Tibial artery (tissue), 4 donors: ENCODE data around the gene ECI1.
"Not testable (repeated sequence)": the region's sequence is repeated elsewhere in the genome, so short reads cannot be mapped to it uniquely, and the experiment has no call there.

Source experiments
- DNase-seq, 2 donors: peaks; one replicate each; pipeline ENCODE4 v3.0.0-alpha.2; 2019
- H3K27ac ChIP-seq, 2 donors: fragments of 200-600 bp; sonication (generic) in 1 of 2; 1 replicate in 1 of 2; 2 replicates in 1 of 2; pipeline ENCODE4 v1.5.1; 2018 to 2019; ENCODE audit warnings: mild to moderate bottlenecking in 1 of 2
- H3K27me3 ChIP-seq, 2 donors: fragments of 200-600 bp; sonication (generic) in 1 of 2; one replicate each; pipeline versions ENCODE4 v1.5.1 to v1.6.0; 2016 to 2019
- H3K36me3 ChIP-seq, 3 donors: fragments of 200-600 bp; sonication (generic) in 2 of 3; one replicate each; pipeline ENCODE4 v1.5.1; 2016 to 2019; ENCODE audit warnings: mild to moderate bottlenecking in 2 of 3
- H3K4me1 ChIP-seq, 4 donors: fragments of 200-600 bp; sonication (generic) in 2 of 4; 1 replicate in 3 of 4; 2 replicates in 1 of 4; pipeline ENCODE4 v1.5.1; 2016 to 2019
- H3K4me3 ChIP-seq, 2 donors: fragments of 200-600 bp; sonication (generic) in 1 of 2; 1 replicate in 1 of 2; 2 replicates in 1 of 2; pipeline ENCODE4 v1.5.1; 2018 to 2019; ENCODE audit warnings: mild to moderate bottlenecking in 2 of 2
- H3K9me3 ChIP-seq, 3 donors: fragments of 200-600 bp; sonication (generic) in 1 of 3; one replicate each; pipeline ENCODE4 v1.5.1; 2016 to 2019
- intact Hi-C: fragments of 100-400 bp; cut with DNase I; formaldehyde crosslinking; loops from one replicate; pipeline ENCODE4 v1.15.0; 2023; ENCODE audit warnings: low total_unique reads
- TF ChIP-seq, protein P1 (sequence below), 2 experiments: fragments of 200-600 bp in 1 of 2; fragments of 450-650 bp in 1 of 2; IDR thresholded peaks; one replicate each; pipeline ENCODE4 v1.5.1; 2017 to 2019; ENCODE audit warnings: antibody characterized with exemption in 2 of 2, mild to moderate bottlenecking in 1 of 2, moderate library complexity in 1 of 2

ECI1 gene

DNA sequence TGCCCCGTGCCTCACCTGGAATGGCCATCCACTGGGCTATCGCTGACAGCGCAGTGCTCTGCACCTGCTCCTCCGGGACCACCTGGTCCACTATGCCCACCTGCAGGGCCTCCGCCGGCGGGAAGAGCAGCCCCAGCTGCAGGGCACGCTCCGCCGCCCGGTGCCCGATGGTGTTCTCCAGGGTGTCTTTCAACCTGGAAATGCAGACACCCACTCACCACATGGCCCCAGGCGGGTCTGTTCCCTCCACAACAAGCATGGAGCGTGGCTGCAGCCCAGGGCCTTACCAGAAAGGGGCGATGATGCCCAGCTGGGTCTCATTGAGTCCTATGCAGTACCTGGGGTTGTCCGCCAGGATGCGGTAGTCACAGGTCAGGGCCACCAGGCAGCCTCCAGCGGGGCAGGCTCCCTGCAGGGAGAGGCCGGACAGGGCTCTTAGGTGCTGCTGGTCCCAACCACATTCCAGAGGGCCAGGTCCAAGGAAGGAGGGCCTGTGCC is 8.3 kb downstream of the ECI1 start:
- intact Hi-C loops = no loop called here
- Histone ChIP-seq H3K27ac (no peak overlapping the region), H3K9me3 (no peaks in the 10 kb centered on the region), H3K4me1 (no peaks in the 10 kb centered on the region), H3K4me3 (no peak overlapping the region), H3K36me3 (peaks cover 43 to 78% (median 45%) of the 10 kb centered on the region in 3 donors), H3K27me3 (peaks cover 0 to 1% of the 10 kb centered on the region in 2 donors)
- DNase-seq = no peak
- TF ChIP-seq, protein P1, sequence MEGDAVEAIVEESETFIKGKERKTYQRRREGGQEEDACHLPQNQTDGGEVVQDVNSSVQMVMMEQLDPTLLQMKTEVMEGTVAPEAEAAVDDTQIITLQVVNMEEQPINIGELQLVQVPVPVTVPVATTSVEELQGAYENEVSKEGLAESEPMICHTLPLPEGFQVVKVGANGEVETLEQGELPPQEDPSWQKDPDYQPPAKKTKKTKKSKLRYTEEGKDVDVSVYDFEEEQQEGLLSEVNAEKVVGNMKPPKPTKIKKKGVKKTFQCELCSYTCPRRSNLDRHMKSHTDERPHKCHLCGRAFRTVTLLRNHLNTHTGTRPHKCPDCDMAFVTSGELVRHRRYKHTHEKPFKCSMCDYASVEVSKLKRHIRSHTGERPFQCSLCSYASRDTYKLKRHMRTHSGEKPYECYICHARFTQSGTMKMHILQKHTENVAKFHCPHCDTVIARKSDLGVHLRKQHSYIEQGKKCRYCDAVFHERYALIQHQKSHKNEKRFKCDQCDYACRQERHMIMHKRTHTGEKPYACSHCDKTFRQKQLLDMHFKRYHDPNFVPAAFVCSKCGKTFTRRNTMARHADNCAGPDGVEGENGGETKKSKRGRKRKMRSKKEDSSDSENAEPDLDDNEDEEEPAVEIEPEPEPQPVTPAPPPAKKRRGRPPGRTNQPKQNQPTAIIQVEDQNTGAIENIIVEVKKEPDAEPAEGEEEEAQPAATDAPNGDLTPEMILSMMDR (IDR thresholded peaks at IDR 0.05) = no peak

DNA sequence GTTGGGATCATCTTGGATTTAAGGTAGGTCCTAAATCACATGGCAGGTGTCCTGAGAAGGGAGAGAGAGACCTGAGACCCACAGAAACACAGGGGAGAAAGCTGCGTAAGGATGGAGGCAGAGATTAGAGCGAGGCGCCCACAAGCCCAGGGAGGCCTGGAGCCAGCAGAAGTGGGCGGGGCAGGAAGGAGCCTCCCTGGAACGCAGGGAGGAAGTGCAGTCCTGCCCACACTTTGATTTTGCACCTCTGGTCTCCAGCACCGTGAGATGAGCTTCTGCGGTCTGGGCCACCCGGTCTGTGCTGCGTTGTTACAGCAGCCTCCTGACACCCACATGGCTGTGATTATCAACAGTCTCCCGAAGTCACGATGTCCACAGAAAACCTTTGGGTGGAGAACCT is 8.8 kb downstream of the ECI1 start:
- no peaks in the 10 kb centered on the region for H3K9me3 ChIP-seq
- peaks cover 43 to 78% (median 45%) of the 10 kb centered on the region in 3 donors for H3K36me3 ChIP-seq
- H3K27me3 ChIP-seq = peaks cover 0 to 6% of the 10 kb centered on the region in 2 donors
- peaks cover 0 to 5% (median 2%) of the 10 kb centered on the region in 4 donors for H3K4me1 ChIP-seq
- intact Hi-C loops = no loop called here
- no peak overlapping the region for H3K27ac ChIP-seq
- TF ChIP-seq, protein P1 (IDR thresholded peaks at IDR 0.05) = no peak
- H3K4me3 ChIP-seq = no peak overlapping the region
- DNase-seq = no peak

DNA sequence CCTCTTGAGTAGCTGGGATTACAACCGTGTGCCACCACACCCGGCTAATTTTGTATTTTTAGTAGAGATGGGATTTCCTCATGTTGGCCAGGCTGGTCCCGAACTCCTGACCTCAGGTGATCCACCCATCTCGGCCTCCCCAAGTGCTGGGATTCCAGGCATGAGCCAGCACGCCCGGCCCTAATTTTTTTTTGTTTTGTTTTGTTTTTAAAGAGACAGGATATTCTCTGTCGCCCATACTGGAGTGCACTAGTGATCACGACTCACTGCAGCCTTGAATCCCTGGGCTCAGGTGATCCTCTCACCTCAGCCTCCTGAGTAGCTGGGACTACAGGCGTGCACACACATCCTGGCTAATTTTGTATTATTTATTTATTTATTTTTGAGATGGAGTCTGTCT is 11.1 kb downstream of the ECI1 start:
- intact Hi-C loops, H3K9me3 ChIP-seq, DNase-seq, H3K27ac ChIP-seq, H3K4me3 ChIP-seq: not testable (repeated sequence)
- H3K27me3 ChIP-seq = peaks cover 0 to 19% of the 10 kb centered on the region in 2 donors
- peaks cover 28 to 69% (median 35%) of the 10 kb centered on the region in 3 donors for H3K36me3 ChIP-seq
- H3K4me1 ChIP-seq = peaks cover 7 to 21% (median 21%) of the 10 kb centered on the region in 4 donors

DNA sequence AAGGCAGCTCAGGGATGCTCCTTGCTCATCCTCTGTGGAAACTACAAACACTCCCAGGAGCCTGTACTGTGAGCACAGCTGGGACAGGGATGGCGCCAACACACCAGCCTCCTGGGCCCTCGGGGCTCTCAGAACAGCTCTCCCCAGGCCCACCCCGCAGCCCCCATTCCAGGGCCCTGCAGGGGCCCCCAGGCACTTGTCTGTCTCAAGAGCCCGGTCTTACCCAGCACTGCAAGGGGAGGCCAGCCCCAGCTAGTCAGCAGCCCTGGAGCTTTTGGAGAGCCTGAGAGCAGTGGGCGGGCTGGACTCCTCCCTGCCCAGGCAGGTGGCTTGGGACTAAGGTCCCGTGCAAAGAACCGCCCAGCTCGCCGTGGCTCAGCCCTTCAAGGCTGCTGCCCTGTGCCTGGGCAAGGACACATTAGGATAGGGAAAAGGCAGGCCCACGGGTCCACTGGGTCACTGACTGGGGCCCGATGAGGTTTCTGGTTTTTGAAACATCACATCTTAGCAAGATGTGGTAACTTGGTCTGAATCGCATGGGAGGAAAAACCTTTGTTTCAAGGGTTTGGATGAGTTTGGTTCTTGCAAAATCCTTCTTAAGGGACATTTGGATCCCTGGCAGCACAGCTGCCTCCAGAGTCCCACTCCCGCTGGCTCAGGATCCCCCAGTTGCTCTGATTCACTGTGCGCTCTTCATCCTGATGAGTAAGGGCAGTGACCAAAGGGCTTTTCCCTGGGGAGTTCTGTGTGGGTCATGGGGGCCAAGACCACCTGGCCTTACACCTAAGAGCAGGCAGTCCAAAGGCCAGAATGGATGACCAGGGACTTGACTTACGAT is 12.3 kb downstream of the ECI1 start:
- Histone ChIP-seq H3K27ac (no peak overlapping the region), H3K4me3 (no peak overlapping the region), H3K27me3 (peaks cover 0 to 19% of the 10 kb centered on the region in 2 donors), H3K4me1 (peaks cover 7 to 21% (median 21%) of the 10 kb centered on the region in 4 donors), H3K36me3 (peaks cover 28 to 69% (median 35%) of the 10 kb centered on the region in 3 donors), H3K9me3 (no peaks in the 10 kb centered on the region)
- no peak for DNase-seq
- intact Hi-C loops = no loop called here
- TF ChIP-seq, protein P1 (IDR thresholded peaks at IDR 0.05) = no peak

DNA sequence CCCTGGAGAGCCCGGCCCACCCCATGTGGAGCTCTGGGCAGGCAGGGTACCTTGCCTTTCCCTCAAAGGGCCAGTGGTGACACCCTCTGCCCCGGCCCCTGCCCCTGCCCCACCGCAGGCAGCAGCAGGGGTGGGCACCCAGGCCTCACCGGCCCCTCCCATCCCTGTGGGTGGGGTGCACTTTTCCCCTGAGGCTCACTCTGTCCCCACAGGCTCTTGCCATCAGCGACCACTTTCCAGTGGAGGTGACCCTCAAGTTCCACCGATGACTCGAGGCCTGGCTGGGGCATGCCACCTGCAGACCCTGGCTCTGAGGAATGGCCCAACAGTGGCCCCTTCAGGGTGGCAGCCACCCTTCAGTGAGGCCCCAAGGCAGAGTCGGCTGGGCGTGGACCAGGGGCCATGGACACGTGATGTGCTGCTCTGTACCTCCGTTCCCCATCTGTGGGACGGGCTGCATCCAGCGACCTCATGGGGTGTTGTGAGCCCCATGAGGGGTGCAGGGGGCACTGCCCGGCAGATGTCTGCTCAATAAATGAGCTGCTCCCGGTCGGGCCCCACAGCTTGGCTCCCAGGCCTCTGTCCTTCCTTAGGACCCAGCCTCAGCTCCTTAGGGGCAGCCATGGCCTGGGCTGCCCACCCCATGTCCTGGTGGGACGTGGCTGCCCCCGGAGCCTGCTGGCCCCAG is 13.1 kb downstream of the ECI1 start:
- intact Hi-C loops = no loop called here

More for the DNA sequence above, 13.1 kb downstream of the ECI1 start:
- Histone ChIP-seq H3K9me3 (no peaks in the 10 kb centered on the region), H3K27ac (no peak overlapping the region), H3K4me3 (no peak overlapping the region), H3K4me1 (peaks cover 7 to 21% (median 21%) of the 10 kb centered on the region in 4 donors), H3K36me3 (peaks cover 34 to 69% (median 35%) of the 10 kb centered on the region in 3 donors), H3K27me3 (peaks cover 0 to 19% of the 10 kb centered on the region in 2 donors)
- TF ChIP-seq, protein P1 (IDR thresholded peaks at IDR 0.05) = no peak
- no peak for DNase-seq
